ENCODE measurements around the gene NFASC. TPM values are rescaled to one million over a fixed set of nuclear protein-coding genes. Genes with fewer than 3 reads are reported as not detected.

NFASC gene
- total and polyA plus RNA-seq, 9 of the 15 experiments (the other 6 are each of a cell fraction or from before 2014, with no cell fraction given): 0.03 to 0.16 (median 0.06) TPM; not detected in 6

DNA sequence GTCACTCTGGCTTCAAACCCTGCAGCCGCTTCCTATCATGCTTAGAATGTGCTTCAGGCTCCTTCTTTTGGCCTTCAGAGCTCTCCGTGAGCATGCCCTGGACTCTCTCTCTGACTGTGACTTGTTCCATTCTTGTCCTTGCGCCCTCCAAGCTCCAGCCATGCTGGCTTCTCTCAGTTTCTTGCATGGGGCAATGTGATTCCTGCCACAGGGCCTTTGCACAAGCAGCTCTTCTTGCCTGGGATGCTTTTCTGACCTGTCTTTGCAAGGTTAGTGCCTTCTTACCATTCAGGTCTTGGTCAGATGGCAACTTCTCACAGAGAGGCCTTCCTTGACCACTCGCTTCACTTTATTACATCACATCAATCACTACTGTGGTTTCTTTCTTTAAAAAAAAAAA, 66.1 kb downstream of the NFASC start (continued):
- TF ChIP-seq, protein P1, sequence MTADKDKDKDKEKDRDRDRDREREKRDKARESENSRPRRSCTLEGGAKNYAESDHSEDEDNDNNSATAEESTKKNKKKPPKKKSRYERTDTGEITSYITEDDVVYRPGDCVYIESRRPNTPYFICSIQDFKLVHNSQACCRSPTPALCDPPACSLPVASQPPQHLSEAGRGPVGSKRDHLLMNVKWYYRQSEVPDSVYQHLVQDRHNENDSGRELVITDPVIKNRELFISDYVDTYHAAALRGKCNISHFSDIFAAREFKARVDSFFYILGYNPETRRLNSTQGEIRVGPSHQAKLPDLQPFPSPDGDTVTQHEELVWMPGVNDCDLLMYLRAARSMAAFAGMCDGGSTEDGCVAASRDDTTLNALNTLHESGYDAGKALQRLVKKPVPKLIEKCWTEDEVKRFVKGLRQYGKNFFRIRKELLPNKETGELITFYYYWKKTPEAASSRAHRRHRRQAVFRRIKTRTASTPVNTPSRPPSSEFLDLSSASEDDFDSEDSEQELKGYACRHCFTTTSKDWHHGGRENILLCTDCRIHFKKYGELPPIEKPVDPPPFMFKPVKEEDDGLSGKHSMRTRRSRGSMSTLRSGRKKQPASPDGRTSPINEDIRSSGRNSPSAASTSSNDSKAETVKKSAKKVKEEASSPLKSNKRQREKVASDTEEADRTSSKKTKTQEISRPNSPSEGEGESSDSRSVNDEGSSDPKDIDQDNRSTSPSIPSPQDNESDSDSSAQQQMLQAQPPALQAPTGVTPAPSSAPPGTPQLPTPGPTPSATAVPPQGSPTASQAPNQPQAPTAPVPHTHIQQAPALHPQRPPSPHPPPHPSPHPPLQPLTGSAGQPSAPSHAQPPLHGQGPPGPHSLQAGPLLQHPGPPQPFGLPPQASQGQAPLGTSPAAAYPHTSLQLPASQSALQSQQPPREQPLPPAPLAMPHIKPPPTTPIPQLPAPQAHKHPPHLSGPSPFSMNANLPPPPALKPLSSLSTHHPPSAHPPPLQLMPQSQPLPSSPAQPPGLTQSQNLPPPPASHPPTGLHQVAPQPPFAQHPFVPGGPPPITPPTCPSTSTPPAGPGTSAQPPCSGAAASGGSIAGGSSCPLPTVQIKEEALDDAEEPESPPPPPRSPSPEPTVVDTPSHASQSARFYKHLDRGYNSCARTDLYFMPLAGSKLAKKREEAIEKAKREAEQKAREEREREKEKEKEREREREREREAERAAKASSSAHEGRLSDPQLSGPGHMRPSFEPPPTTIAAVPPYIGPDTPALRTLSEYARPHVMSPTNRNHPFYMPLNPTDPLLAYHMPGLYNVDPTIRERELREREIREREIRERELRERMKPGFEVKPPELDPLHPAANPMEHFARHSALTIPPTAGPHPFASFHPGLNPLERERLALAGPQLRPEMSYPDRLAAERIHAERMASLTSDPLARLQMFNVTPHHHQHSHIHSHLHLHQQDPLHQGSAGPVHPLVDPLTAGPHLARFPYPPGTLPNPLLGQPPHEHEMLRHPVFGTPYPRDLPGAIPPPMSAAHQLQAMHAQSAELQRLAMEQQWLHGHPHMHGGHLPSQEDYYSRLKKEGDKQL (CRISPR knock-in tag; IDR thresholded peaks at IDR 0.05; ENCODE audit: borderline replicate concordance): no peak

DNA sequence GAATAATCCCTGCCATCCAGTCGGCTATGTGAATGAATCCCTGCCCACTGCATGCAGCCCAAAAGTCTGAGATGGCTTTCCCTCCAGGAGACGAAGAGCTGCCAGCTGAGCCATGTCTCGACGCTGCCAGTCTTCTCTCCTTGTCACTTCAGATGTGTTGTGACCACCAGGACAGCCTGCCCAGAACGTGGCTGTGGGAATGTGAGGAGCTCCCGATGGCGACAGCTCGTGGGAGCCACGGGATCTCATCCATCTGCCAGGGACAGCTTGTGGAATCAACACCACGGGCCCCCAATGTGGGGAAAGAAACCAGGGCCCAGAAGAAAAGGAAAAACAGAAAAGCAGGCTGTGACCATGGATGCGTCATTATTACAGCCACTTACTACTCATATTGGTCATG, 67.2 kb downstream of the NFASC start:
- no peaks in the 10 kb centered on the region for H3K9me1 ChIP-seq (ENCODE audit: control insufficient read depth, insufficient read depth, low read length)

More for the DNA sequence above, 67.2 kb downstream of the NFASC start:
- no peak overlapping the region for H3K27ac ChIP-seq (ENCODE audit: extremely low read depth, low read depth, low read length)
- H3K4me3 ChIP-seq: no peak overlapping the region
- no peak overlapping the region for H2AFZ ChIP-seq (ENCODE audit: low read depth, low read length)
- no peak overlapping the region for H3K9ac ChIP-seq (ENCODE audit: insufficient read depth in 1 of 2, low read depth in 2 of 2, low read length in 2 of 2)
- CTCF ChIA-PET (ENCODE audit: low intra/inter-chr PET ratio): no interaction called here
- FAIRE-seq (no peak), ATAC-seq (no peak), DNase-seq (ENCODE audit: extremely low read depth in 1 of 4, low spot score in 3 of 4) (no peak)
- no TSS peak for BruUV-seq (replicated peaks)
- in situ Hi-C loops (cut with MboI) (no loop called here), intact Hi-C loops (cut with micrococcal nuclease) (no loop called here)
- H3K36me3 ChIP-seq (ENCODE audit: control insufficient read depth, insufficient read depth, low read length): no peaks in the 10 kb centered on the region
- 0% methylated on average over 10 of the region's 11 CpGs for WGBS (ENCODE audit: insufficient coverage, low coverage, missing lambda C conversion rate)
- H3K9me3 ChIP-seq (replicated peaks; ENCODE audit: control insufficient read depth, insufficient read depth, low read depth, low read length): no peaks in the 10 kb centered on the region
- H3K79me2 ChIP-seq (ENCODE audit: control insufficient read depth, insufficient read depth, low read length): no peaks in the 10 kb centered on the region
- peaks cover 24 to 41% of the 10 kb centered on the region in 2 experiments for H3K27me3 ChIP-seq (ENCODE audit: control insufficient read depth in 2 of 2, insufficient read depth in 2 of 2, low read length in 2 of 2)
- H3K4me1 ChIP-seq (replicated peaks in 1 of 2; ENCODE audit: control insufficient read depth in 2 of 2, insufficient read depth in 2 of 2, low read length in 2 of 2): no peaks in the 10 kb centered on the region
- H3K4me2 ChIP-seq (ENCODE audit: insufficient read depth, low read length): no peak overlapping the region
- no peak for TF ChIP-seq ZNF699 (CRISPR knock-in tag; IDR thresholded peaks at IDR 0.05; ENCODE audit: insufficient replicate concordance)
- TF ChIP-seq HEY1 (CRISPR knock-in tag; IDR thresholded peaks at IDR 0.05; ENCODE audit: borderline replicate concordance): no peak
- TF ChIP-seq RFX1 (IDR thresholded peaks at IDR 0.05): no peak
- TF ChIP-seq ZNF121 (CRISPR knock-in tag; conservative IDR thresholded peaks at IDR 0.05): no peak
- TF ChIP-seq EGR1 (conservative IDR thresholded peaks at IDR 0.05): no peak
- no peak for TF ChIP-seq NCOA6 (IDR thresholded peaks at IDR 0.05)
- TF ChIP-seq HNRNPL (IDR thresholded peaks at IDR 0.05; ENCODE audit: low read depth, low read length): no peak
- TF ChIP-seq ILK (tag; IDR thresholded peaks at IDR 0.05; ENCODE audit: borderline replicate concordance, low read depth): no peak
- TF ChIP-seq DACH1 (IDR thresholded peaks at IDR 0.05; ENCODE audit: partially characterized antibody): no peak
- TF ChIP-seq, protein P2, sequence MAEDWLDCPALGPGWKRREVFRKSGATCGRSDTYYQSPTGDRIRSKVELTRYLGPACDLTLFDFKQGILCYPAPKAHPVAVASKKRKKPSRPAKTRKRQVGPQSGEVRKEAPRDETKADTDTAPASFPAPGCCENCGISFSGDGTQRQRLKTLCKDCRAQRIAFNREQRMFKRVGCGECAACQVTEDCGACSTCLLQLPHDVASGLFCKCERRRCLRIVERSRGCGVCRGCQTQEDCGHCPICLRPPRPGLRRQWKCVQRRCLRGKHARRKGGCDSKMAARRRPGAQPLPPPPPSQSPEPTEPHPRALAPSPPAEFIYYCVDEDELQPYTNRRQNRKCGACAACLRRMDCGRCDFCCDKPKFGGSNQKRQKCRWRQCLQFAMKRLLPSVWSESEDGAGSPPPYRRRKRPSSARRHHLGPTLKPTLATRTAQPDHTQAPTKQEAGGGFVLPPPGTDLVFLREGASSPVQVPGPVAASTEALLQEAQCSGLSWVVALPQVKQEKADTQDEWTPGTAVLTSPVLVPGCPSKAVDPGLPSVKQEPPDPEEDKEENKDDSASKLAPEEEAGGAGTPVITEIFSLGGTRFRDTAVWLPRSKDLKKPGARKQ (CRISPR knock-in tag; IDR thresholded peaks at IDR 0.05): no peak
- TF ChIP-seq ZKSCAN1 (IDR thresholded peaks at IDR 0.05; ENCODE audit: low read depth, low read length): no peak
- no peak for TF ChIP-seq ZNF263 (CRISPR knock-in tag; IDR thresholded peaks at IDR 0.05; ENCODE audit: borderline replicate concordance)
- H4K20me1 ChIP-seq (replicated peaks; ENCODE audit: control insufficient read depth, insufficient read depth, low read length): 0 out of 2 replicates have a peak, but pooled peaks cover 5% of the 10 kb centered on the region
- POLR2A ChIA-PET: interaction anchor here (0.5 to 1.6 kb wide), 5 partner anchors 12 to 42 kb away, joined by 4 read pairs; no protein-coding TSS in a partner anchor

Measured in K562 (cell line).